ENCODE measurements around the gene AFAP1L2. TPM values are rescaled to one million over a fixed set of nuclear protein-coding genes. Genes with fewer than 3 reads are reported as not detected.

AFAP1L2 gene
- total and polyA plus RNA-seq, 4 experiments from 2014 or later: 0.50 to 4.3 (median 2.3) TPM

DNA sequence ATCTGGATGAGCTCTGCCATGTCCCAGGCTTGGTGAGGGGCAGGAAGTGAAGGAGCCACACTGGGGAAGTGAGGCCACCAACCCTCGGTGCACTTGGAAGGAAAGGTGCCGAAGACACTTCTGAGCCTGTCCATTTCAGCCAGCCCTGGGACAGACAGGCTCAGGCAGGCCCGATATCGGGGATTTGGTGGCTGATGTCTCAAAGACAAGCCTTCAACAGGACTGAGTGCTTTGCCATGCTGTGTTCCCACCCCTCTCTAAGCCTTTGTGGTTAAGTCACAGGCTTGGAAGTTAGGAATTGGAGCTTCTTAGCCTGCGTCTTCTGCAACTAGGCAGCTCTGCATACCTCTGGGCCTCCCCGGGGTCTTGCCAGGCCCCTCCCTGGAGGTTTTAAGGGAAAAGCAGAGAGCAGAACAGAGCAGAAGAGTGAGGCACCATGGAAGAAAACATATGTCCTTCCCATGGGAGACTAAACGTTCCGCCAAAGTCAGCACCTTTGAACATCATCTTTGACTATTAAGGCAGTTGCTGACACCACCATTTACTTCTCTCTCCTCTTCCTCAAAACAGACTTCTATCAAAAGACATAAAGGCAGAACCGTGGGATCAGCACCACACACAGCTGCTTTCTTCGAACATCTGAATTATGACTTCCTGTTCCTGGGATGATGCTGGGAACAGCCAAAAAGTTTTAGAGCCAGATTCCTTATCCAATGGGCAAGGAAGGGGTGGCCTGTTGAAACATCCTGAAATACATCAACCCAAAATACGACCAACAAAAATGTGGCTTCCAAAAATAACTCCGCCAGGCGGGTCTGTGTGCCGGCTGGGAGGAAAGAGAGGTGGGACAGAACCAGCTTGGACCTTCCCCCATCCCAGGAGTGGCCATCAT is 71.8 kb downstream of the AFAP1L2 start:
- ChIA-PET POLR2A (ENCODE audit: partially characterized antibody) (no interaction called here), CTCF (ENCODE audit: partially characterized antibody) (no interaction called here)
- Mint-ChIP-seq H3K27me3 (peaks cover 1 to 3% of the 10 kb centered on the region in 2 donors), H3K4me3 (no peak overlapping the region), H3K36me3 (no peaks in the 10 kb centered on the region), H3K9me3 (no peaks in the 10 kb centered on the region), H3K4me1 (no peaks in the 10 kb centered on the region), H3K27ac (no peak overlapping the region)
- H3K9me3 ChIP-seq (ENCODE audit: control insufficient read depth in 1 of 2, low read length in 2 of 2): no peaks in the 10 kb centered on the region
- H3K27me3 ChIP-seq (ENCODE audit: insufficient read depth, low read length): no peaks in the 10 kb centered on the region
- no peak for DNase-seq
- H3K4me1 ChIP-seq (ENCODE audit: insufficient read depth, low read length): no peaks in the 10 kb centered on the region
- intact Hi-C loops (cut with micrococcal nuclease): no loop called here
- H3K4me3 ChIP-seq (ENCODE audit: low read length in 2 of 2): no peak overlapping the region
- H3K36me3 ChIP-seq (ENCODE audit: insufficient read depth, low read length): no peaks in the 10 kb centered on the region
- no peak overlapping the region for H3K27ac ChIP-seq (ENCODE audit: low read depth, low read length)

DNA sequence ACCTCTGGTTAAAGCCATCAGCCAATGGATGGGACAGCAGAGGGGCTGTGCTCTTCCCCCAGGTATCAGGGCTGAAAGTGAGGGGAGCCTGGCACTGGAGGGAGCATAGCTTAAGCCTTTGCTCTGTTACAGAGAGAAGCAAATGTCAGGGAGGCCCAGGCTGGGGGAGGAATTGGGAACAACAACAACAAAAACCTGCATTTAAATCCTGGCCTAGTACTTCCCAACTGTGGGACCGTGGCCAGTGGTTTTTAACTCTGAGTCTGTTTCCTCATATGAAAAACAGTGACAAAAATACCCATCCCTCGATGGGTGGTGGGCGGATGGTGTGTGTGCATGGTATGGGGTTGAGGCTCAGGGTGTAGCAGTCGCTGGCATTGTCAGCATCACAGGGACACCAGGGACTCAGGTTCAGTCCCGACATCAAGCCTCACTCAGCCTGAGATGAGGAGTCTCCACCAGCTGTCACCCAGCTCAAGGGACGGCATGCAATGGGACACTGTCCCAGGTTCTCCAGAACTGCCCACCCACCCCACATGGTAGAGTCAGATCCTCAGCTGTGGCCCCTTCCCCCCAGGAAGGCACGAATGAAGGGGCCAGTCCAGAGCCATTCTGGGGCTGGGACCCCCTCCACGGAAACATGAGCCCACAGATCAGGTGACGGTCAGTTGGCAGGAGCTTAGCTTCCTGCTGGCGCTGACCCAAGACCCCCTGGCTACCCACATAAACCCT is 74.5 kb downstream of the AFAP1L2 start:
- intact Hi-C loops (cut with micrococcal nuclease): no loop called here
- no peak overlapping the region for H3K27ac Mint-ChIP-seq
- Histone ChIP-seq H3K36me3 (ENCODE audit: insufficient read depth, low read length) (no peaks in the 10 kb centered on the region), H3K4me3 (ENCODE audit: low read length in 2 of 2) (no peak overlapping the region), H3K9me3 (ENCODE audit: control insufficient read depth in 1 of 2, low read length in 2 of 2) (no peaks in the 10 kb centered on the region), H3K27ac (ENCODE audit: low read depth, low read length) (no peak overlapping the region), H3K27me3 (ENCODE audit: insufficient read depth, low read length) (no peaks in the 10 kb centered on the region), H3K4me1 (ENCODE audit: insufficient read depth, low read length) (no peaks in the 10 kb centered on the region)
- H3K27me3 Mint-ChIP-seq: peaks cover 0 to 3% of the 10 kb centered on the region in 2 donors
- ChIA-PET POLR2A (ENCODE audit: partially characterized antibody) (no interaction called here), CTCF (ENCODE audit: partially characterized antibody) (no interaction called here)
- H3K36me3 Mint-ChIP-seq: no peaks in the 10 kb centered on the region
- DNase-seq: no peak
- no peaks in the 10 kb centered on the region for H3K4me1 Mint-ChIP-seq
- H3K9me3 Mint-ChIP-seq: no peaks in the 10 kb centered on the region
- H3K4me3 Mint-ChIP-seq: no peak overlapping the region

DNA sequence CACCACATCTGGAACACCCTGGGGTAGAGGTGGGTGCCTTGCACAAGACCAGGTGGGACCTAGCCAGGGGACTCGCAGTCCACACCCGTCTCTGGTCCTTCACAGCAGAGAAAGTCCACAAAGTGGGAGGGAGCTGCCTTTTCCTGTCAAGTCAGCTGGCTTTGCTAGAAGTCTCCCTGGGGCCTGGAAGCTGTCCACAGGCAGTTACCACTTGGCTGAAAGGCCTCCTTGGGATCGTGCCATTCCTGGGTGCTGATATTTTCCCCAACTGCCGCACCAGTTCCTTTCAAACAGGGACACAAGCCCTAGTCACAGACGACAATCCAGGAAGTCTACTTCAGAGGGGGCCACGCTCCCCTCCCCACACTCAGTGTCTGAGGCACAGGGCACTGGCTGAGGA is 75.4 kb downstream of the AFAP1L2 start:
- Mint-ChIP-seq H3K4me1 (no peaks in the 10 kb centered on the region), H3K27ac (no peak overlapping the region), H3K27me3 (peaks cover 0 to 3% of the 10 kb centered on the region in 2 donors), H3K4me3 (no peak overlapping the region), H3K36me3 (no peaks in the 10 kb centered on the region), H3K9me3 (no peaks in the 10 kb centered on the region)
- H3K36me3 ChIP-seq (ENCODE audit: insufficient read depth, low read length): no peaks in the 10 kb centered on the region
- intact Hi-C loops (cut with micrococcal nuclease): no loop called here
- H3K4me3 ChIP-seq (ENCODE audit: low read length in 2 of 2): no peak overlapping the region
- no peaks in the 10 kb centered on the region for H3K9me3 ChIP-seq (ENCODE audit: control insufficient read depth in 1 of 2, low read length in 2 of 2)
- H3K4me1 ChIP-seq (ENCODE audit: insufficient read depth, low read length): no peaks in the 10 kb centered on the region
- no peaks in the 10 kb centered on the region for H3K27me3 ChIP-seq (ENCODE audit: insufficient read depth, low read length)
- POLR2A ChIA-PET (ENCODE audit: partially characterized antibody): no interaction called here
- DNase-seq: no peak
- no peak overlapping the region for H3K27ac ChIP-seq (ENCODE audit: low read depth, low read length)
- CTCF ChIA-PET (ENCODE audit: partially characterized antibody): no interaction called here

DNA sequence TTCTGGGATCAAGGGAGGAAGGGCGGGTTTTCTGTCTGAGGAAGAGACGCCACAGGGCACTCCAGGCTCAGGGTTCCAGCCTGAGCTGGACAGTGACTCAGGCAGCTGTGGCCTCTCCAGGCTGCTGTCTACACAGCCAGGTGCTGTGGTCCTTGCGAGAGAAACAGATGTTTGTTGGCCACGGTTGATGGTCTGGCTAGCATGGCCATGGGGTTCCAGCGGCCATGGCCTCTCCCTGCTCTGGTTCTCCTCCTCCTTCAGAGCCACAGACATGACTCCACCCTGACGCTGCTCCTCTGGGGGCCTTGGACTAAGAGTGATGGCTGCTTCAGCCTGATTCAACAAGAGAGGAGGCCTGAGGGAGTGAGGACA is 75.9 kb downstream of the AFAP1L2 start:
- Mint-ChIP-seq H3K27ac (no peak overlapping the region), H3K4me1 (no peaks in the 10 kb centered on the region), H3K27me3 (peaks cover 0 to 3% of the 10 kb centered on the region in 2 donors), H3K36me3 (no peaks in the 10 kb centered on the region), H3K9me3 (no peaks in the 10 kb centered on the region), H3K4me3 (no peak overlapping the region)
- CTCF ChIA-PET (ENCODE audit: partially characterized antibody): no interaction called here
- Histone ChIP-seq H3K9me3 (ENCODE audit: control insufficient read depth in 1 of 2, low read length in 2 of 2) (no peaks in the 10 kb centered on the region), H3K4me1 (ENCODE audit: insufficient read depth, low read length) (no peaks in the 10 kb centered on the region), H3K27me3 (ENCODE audit: insufficient read depth, low read length) (no peaks in the 10 kb centered on the region), H3K36me3 (ENCODE audit: insufficient read depth, low read length) (no peaks in the 10 kb centered on the region), H3K27ac (ENCODE audit: low read depth, low read length) (no peak overlapping the region), H3K4me3 (ENCODE audit: low read length in 2 of 2) (no peak overlapping the region)
- no peak for DNase-seq
- POLR2A ChIA-PET (ENCODE audit: partially characterized antibody): no interaction called here
- intact Hi-C loops (cut with micrococcal nuclease): no loop called here

DNA sequence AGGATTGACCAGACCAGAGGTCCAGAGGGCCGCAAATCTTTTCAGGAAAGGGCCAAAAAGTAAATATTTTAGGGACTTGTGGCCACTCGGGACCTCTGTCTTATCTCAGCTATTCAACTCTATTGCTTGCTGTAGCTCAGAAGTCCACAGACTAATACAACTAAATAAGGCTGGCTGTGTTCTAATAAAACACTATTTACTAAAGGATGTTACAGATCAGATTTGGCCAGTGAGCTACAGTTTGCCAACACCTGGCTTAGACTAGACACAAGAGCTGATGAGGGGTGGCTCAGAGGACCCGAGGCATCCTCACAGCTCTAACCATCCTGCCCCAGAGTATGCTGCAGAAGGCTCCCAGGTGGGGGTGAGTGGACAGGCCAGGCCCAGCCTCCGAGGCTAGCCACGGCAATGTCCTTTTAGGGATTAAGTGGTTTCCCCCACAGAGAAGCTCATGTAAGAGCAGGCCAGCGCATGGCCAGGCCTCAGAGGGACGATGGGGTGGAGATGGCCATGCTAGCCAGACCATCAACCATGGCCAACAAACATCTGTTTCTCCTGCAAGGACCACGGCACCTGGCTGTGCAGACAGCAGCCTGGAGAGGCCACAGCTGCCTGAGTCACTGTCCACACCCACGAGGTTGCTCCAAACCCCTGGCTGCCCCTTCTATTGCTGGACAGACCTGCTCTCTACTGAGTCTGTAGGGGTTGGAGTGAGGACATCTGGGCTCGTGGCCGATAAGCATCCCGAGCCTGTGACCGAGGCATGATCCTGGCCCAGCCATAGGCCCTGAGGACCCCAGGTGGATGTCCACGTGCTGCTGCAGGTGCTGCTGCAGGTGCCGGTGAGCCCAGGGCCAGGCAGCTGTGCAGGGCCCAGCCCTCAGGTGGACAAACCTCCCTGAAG is 76.5 kb downstream of the AFAP1L2 start:
- ChIA-PET CTCF (ENCODE audit: partially characterized antibody) (interaction anchor here (1.1 kb wide), 1 partner anchor 24 kb away, joined by 3 read pairs; no protein-coding TSS in a partner anchor), POLR2A (ENCODE audit: partially characterized antibody) (no interaction called here)
- no peaks in the 10 kb centered on the region for H3K9me3 Mint-ChIP-seq
- no peaks in the 10 kb centered on the region for H3K4me1 Mint-ChIP-seq
- Histone ChIP-seq H3K27me3 (ENCODE audit: insufficient read depth, low read length) (no peaks in the 10 kb centered on the region), H3K9me3 (ENCODE audit: control insufficient read depth in 1 of 2, low read length in 2 of 2) (no peaks in the 10 kb centered on the region), H3K4me1 (ENCODE audit: insufficient read depth, low read length) (no peaks in the 10 kb centered on the region), H3K4me3 (ENCODE audit: low read length in 2 of 2) (no peak overlapping the region), H3K36me3 (ENCODE audit: insufficient read depth, low read length) (no peaks in the 10 kb centered on the region), H3K27ac (ENCODE audit: low read depth, low read length) (no peak overlapping the region)
- H3K36me3 Mint-ChIP-seq: no peaks in the 10 kb centered on the region
- DNase-seq: no peak
- no peak overlapping the region for H3K4me3 Mint-ChIP-seq
- no peak overlapping the region for H3K27ac Mint-ChIP-seq
- peaks cover 0 to 3% of the 10 kb centered on the region in 2 donors for H3K27me3 Mint-ChIP-seq
- intact Hi-C loops (cut with micrococcal nuclease): no loop called here

DNA sequence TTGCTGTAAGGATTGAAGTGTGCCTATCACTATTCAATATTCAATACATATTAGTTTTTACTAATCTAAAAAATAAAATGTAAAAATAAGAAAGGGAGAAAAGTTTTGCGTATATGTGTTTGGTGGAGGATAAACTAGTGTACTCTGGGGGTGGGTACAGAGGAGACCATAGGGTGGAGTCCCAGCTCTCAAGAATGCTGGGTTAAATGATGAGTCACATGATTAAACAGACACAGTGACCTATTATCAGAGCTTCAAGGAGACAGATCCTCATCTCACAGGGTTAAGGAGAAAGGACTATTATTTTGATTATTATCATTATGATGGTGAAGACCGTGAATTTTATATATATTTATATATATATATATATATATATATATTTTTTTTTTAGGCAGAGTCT is 77.5 kb downstream of the AFAP1L2 start:
- H3K27ac Mint-ChIP-seq: no peak overlapping the region
- CTCF ChIA-PET (ENCODE audit: partially characterized antibody): interaction anchor here (1.1 kb wide), 1 partner anchor 23 kb away, joined by 3 read pairs; no protein-coding TSS in a partner anchor

DNA sequence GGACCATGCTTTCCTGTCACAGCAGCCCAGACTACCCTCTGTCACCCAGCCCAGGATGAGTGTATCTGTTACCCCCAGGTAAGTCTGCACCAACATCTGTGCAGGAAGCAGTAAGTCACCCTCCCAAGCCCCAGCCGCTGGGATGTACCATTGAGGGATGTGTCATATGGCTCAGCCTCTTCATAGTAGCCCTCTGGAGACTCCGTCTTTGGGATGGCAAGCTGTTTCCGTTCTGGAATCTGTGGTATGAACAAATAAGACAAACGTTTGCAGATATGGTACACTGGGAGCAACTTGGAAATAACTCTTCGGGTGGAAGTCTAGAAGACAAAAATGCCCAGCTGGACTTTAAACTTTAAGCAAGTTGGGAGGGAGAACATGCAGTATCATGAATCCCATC is 81.3 kb downstream of the AFAP1L2 start:
- no peaks in the 10 kb centered on the region for H3K4me1 Mint-ChIP-seq
- H3K27me3 ChIP-seq (ENCODE audit: insufficient read depth, low read length): no peaks in the 10 kb centered on the region
- no peak overlapping the region for H3K27ac ChIP-seq (ENCODE audit: low read depth, low read length)
- H3K4me1 ChIP-seq (ENCODE audit: insufficient read depth, low read length): no peaks in the 10 kb centered on the region
- no peak overlapping the region for H3K4me3 Mint-ChIP-seq
- no peak overlapping the region for H3K27ac Mint-ChIP-seq
- CTCF ChIA-PET (ENCODE audit: partially characterized antibody): interaction anchor here (1.3 to 1.9 kb wide), 2 partner anchors 19 to 111 kb away, joined by 3 to 8 read pairs; no protein-coding TSS in a partner anchor
- intact Hi-C loops (cut with micrococcal nuclease): no loop called here
- H3K36me3 ChIP-seq (ENCODE audit: insufficient read depth, low read length): no peaks in the 10 kb centered on the region
- no peaks in the 10 kb centered on the region for H3K36me3 Mint-ChIP-seq
- H3K9me3 Mint-ChIP-seq: no peaks in the 10 kb centered on the region
- peaks cover 3 to 5% of the 10 kb centered on the region in 2 donors for H3K27me3 Mint-ChIP-seq
- no peaks in the 10 kb centered on the region for H3K9me3 ChIP-seq (ENCODE audit: control insufficient read depth in 1 of 2, low read length in 2 of 2)
- no peak for DNase-seq
- POLR2A ChIA-PET (ENCODE audit: partially characterized antibody): no interaction called here
- no peak overlapping the region for H3K4me3 ChIP-seq (ENCODE audit: low read length in 2 of 2)

More for the DNA sequence above, 77.5 kb downstream of the AFAP1L2 start:
- no peaks in the 10 kb centered on the region for H3K36me3 Mint-ChIP-seq
- H3K9me3 Mint-ChIP-seq: no peaks in the 10 kb centered on the region
- no peaks in the 10 kb centered on the region for H3K27me3 ChIP-seq (ENCODE audit: insufficient read depth, low read length)
- peaks cover 0 to 3% of the 10 kb centered on the region in 2 donors for H3K27me3 Mint-ChIP-seq
- no peaks in the 10 kb centered on the region for H3K9me3 ChIP-seq (ENCODE audit: control insufficient read depth in 1 of 2, low read length in 2 of 2)
- POLR2A ChIA-PET (ENCODE audit: partially characterized antibody): no interaction called here
- no peaks in the 10 kb centered on the region for H3K4me1 Mint-ChIP-seq
- no peak overlapping the region for H3K27ac ChIP-seq (ENCODE audit: low read depth, low read length)
- intact Hi-C loops (cut with micrococcal nuclease): no loop called here
- no peak overlapping the region for H3K4me3 Mint-ChIP-seq
- H3K36me3 ChIP-seq (ENCODE audit: insufficient read depth, low read length): no peaks in the 10 kb centered on the region
- H3K4me3 ChIP-seq (ENCODE audit: low read length in 2 of 2): no peak overlapping the region
- DNase-seq: no peak
- no peaks in the 10 kb centered on the region for H3K4me1 ChIP-seq (ENCODE audit: insufficient read depth, low read length)
